HG02852 (cell line): ENCODE measurements around the gene SHE.

Experiments
- ATAC-seq: cut with Tn5 transposase; IDR thresholded peaks from one replicate; pipeline ENCODE4 v1.9.1; 2021; ENCODE audit warnings: mild to moderate bottlenecking, moderate library complexity; ENCODE audit not compliant: unreplicated experiment

The SHE gene

GRCh38 chr1:154481053-154481452 is 21.2 kb downstream of the SHE start:
- no peak for ATAC-seq

GRCh38 chr1:154479764-154480421 is 22.3 kb downstream of the SHE start:
- ATAC-seq = no peak

GRCh38 chr1:154478639-154479038 is 23.6 kb downstream of the SHE start:
- no peak for ATAC-seq

GRCh38 chr1:154478013-154478412 is 24.2 kb downstream of the SHE start:
- ATAC-seq = no peak

GRCh38 chr1:154476791-154477190 is 25.4 kb downstream of the SHE start:
- ATAC-seq = no peak

GRCh38 chr1:154474802-154475201 is 27.4 kb downstream of the SHE start:
- no peak for ATAC-seq

GRCh38 chr1:154471304-154471703 is 30.9 kb downstream of the SHE start:
- no peak for ATAC-seq

GRCh38 chr1:154469844-154470560 is 32.2 kb downstream of the SHE start:
- no peak for ATAC-seq

- ATAC-seq = no peak
These were observed 33.5 kb downstream of the SHE start for GRCh38 chr1:154468535-154469250.

- no peak for ATAC-seq
These were observed 34.6 kb downstream of the SHE start for GRCh38 chr1:154467434-154468102.

GRCh38 chr1:154466921-154467417 is 35.2 kb downstream of the SHE start:
- no peak for ATAC-seq

GRCh38 chr1:154466206-154466605 is 36.0 kb downstream of the SHE start:
- ATAC-seq = no peak

- no peak for ATAC-seq
These were observed 36.5 kb downstream of the SHE start for GRCh38 chr1:154465621-154466195.

- ATAC-seq = no peak
These were observed 38.7 kb downstream of the SHE start for GRCh38 chr1:154463512-154463990.

GRCh38 chr1:154460695-154461260 is 41.4 kb downstream of the SHE start:
- no peak for ATAC-seq

GRCh38 chr1:154459080-154459479 is 43.1 kb downstream of the SHE start:
- ATAC-seq = no peak

- ATAC-seq = no peak
These were observed 45.6 kb downstream of the SHE start for GRCh38 chr1:154456631-154457030.

GRCh38 chr1:154454386-154455120 is 47.7 kb downstream of the SHE start:
- ATAC-seq = no peak

- no peak for ATAC-seq
These were observed 48.4 kb downstream of the SHE start for GRCh38 chr1:154453574-154454352.
